ENCODE data around the gene ANKFN1. TPM values are rescaled to one million over a fixed set of nuclear protein-coding genes. Genes with fewer than 3 reads are reported as not detected.

The ANKFN1 gene, protein sequence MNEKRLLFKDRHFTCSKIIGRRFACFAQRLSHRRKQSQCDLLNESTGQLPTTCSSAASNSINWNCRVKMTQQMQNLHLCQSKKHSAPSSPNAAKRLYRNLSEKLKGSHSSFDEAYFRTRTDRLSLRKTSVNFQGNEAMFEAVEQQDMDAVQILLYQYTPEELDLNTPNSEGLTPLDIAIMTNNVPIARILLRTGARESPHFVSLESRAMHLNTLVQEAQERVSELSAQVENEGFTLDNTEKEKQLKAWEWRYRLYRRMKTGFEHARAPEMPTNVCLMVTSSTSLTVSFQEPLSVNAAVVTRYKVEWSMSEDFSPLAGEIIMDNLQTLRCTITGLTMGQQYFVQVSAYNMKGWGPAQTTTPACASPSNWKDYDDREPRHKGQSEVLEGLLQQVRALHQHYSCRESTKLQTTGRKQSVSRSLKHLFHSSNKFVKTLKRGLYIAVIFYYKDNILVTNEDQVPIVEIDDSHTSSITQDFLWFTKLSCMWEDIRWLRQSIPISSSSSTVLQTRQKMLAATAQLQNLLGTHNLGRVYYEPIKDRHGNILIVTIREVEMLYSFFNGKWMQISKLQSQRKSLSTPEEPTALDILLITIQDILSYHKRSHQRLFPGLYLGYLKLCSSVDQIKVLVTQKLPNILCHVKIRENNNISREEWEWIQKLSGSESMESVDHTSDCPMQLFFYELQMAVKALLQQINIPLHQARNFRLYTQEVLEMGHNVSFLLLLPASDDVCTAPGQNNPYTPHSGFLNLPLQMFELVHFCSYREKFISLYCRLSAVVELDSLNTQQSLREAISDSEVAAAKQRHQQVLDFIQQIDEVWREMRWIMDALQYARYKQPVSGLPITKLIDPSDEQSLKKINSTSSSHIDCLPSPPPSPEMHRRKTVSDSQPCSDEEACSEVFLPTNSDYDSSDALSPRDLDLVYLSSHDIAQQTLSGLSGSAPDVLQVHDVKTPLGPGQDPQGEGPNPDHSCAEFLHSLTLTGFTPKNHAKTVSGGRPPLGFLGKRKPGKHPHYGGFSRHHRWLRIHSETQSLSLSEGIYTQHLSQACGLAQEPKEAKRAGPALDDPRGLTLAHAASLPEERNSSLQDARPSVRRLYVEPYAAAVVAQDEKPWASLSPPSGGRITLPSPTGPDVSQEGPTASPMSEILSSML
- under 1 TPM in 2 of 4 donors, not detected in 2; 0.16 to 0.27 TPM for total RNA-seq

DNA sequence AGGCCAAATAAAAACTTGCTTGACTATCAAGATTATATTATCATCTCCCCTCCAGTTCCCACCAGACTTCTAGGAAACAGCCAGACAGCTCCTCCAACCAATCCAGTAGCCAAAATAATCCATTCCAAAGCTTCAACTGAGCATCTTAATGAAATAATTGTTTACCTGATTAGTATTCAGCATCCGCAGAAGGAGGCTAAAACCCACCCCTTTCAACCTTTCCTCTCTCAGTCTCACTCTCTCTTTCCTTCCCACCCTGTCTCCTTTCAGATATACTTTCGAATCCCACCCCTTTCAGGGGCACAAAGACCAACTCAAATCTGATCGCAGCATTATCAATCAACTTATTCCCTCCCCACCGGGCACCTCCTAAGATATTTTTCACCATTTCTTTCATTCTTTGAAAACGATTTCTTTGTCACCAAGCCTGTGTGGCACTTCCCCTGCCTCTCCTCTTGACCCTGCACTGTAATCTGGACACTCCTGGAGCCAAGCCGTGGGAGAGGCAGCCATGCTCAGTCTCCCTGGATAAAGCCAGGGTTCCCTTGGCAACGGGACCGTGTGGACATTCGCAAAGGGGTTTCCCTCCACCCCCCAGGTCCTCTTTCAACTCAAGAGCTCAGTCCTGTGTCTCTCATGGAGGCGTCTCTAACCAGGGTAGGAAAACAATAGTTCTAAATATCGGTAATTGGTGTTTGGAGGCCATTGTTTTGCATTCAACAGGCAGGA is at the start of gene ANKFN1:
Gene ANKFN1 (plus strand): TSS at position 602 of the 729 bp plus-strand sequence. CDS start 59,193 bp downstream, outside the sequence.
- intact Hi-C loops (cut with DNase I; ENCODE audit: low total_unique reads): no loop called here
- no peak for DNase-seq
- in situ Hi-C loops (cut with MboI; ENCODE audit: low sequenced_read_pairs in 4 of 4): no loop called here
- no peaks in the 10 kb centered on the region for H3K36me3 ChIP-seq
- H3K4me1 ChIP-seq: no peaks in the 10 kb centered on the region
- ATAC-seq: no peak
- no peak within 1 kb of the TSS for H3K27ac ChIP-seq
- TF ChIP-seq, protein P1, sequence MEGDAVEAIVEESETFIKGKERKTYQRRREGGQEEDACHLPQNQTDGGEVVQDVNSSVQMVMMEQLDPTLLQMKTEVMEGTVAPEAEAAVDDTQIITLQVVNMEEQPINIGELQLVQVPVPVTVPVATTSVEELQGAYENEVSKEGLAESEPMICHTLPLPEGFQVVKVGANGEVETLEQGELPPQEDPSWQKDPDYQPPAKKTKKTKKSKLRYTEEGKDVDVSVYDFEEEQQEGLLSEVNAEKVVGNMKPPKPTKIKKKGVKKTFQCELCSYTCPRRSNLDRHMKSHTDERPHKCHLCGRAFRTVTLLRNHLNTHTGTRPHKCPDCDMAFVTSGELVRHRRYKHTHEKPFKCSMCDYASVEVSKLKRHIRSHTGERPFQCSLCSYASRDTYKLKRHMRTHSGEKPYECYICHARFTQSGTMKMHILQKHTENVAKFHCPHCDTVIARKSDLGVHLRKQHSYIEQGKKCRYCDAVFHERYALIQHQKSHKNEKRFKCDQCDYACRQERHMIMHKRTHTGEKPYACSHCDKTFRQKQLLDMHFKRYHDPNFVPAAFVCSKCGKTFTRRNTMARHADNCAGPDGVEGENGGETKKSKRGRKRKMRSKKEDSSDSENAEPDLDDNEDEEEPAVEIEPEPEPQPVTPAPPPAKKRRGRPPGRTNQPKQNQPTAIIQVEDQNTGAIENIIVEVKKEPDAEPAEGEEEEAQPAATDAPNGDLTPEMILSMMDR (IDR thresholded peaks at IDR 0.05 in 4 of 5, conservative IDR thresholded peaks at IDR 0.05 in 1 of 5): no peak
- no peak for TF ChIP-seq POLR2A (IDR thresholded peaks at IDR 0.05)
- no peaks in the 10 kb centered on the region for H3K9me3 ChIP-seq
- no peaks in the 10 kb centered on the region for H3K27me3 ChIP-seq
- no peak within 1 kb of the TSS for H3K4me3 ChIP-seq

DNA sequence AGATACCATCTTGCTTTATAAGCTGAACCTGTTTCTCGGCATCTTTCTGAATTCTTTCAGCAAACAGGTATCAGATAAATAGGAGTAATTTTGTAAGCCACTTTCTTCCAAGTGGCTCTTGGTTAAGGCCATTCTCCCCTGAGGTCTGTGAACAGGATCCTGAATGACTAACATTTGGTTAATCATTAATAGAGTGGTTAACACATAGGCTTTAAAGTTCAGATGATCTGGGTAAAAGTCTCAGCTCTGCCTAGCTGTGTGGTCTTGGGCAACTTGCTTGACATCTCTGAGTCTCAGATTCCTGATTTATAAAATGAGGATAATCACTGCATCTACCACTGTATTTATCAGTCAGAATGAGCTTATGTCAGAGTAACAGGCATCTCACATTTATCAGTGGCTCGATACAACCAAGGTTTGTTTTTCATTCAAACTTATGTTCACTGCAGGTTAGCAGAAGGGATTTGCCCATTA is 44.4 kb upstream of the ANKFN1 start:
- no peaks in the 10 kb centered on the region for H3K36me3 ChIP-seq
- no peaks in the 10 kb centered on the region for H3K27me3 ChIP-seq
- H3K4me3 ChIP-seq: no peak overlapping the region
- no peak for DNase-seq
- intact Hi-C loops (cut with DNase I; ENCODE audit: low total_unique reads) (no loop called here), in situ Hi-C loops (cut with MboI; ENCODE audit: low sequenced_read_pairs in 4 of 4) (loop anchor here in 1 of 4 donors (25.0 kb wide), 1 partner anchor 303 kb away; no protein-coding TSS in a partner anchor)
- no peaks in the 10 kb centered on the region for H3K9me3 ChIP-seq
- H3K27ac ChIP-seq: no peak overlapping the region
- no peaks in the 10 kb centered on the region for H3K4me1 ChIP-seq
- TF ChIP-seq POLR2A (IDR thresholded peaks at IDR 0.05): no peak
- TF ChIP-seq, protein P1 (IDR thresholded peaks at IDR 0.05 in 4 of 5, conservative IDR thresholded peaks at IDR 0.05 in 1 of 5): no peak
- no peak for ATAC-seq

DNA sequence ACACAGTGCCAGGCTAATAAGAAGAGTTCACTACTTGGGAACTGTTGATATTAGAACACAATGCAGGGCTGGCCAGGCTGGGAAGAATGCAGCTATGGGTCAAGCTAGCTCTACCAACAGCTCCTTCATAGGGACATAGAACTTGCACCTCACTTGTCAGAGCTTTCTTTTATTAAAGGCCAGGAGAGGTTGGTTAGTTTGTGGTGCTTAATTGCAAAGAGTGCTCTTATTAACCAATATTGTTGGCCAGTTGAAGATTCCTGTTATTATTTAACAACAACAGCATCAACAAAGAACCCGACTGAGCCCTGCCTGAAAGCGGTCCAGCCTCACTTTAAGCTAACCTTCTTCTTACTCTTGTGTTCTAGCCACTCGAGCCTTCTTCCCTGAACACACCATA is 43.4 kb upstream of the ANKFN1 start:
- no peaks in the 10 kb centered on the region for H3K9me3 ChIP-seq
- DNase-seq (no peak), ATAC-seq (no peak)
- H3K4me1 ChIP-seq: peaks cover 0 to 4% of the 10 kb centered on the region in 2 donors
- H3K36me3 ChIP-seq: no peaks in the 10 kb centered on the region
- TF ChIP-seq, protein P1 (IDR thresholded peaks at IDR 0.05 in 4 of 5, conservative IDR thresholded peaks at IDR 0.05 in 1 of 5): no peak
- no peak for TF ChIP-seq POLR2A (IDR thresholded peaks at IDR 0.05)
- intact Hi-C loops (cut with DNase I; ENCODE audit: low total_unique reads): no loop called here
- in situ Hi-C loops (cut with MboI; ENCODE audit: low sequenced_read_pairs in 4 of 4): loop anchor here in 1 of 4 donors (25.0 kb wide), 1 partner anchor 302 kb away; no protein-coding TSS in a partner anchor
- no peak overlapping the region for H3K4me3 ChIP-seq
- H3K27me3 ChIP-seq: no peaks in the 10 kb centered on the region
- H3K27ac ChIP-seq: no peak overlapping the region
